ENCODE measurements around the gene AADACL2.

AADACL2 gene

DNA sequence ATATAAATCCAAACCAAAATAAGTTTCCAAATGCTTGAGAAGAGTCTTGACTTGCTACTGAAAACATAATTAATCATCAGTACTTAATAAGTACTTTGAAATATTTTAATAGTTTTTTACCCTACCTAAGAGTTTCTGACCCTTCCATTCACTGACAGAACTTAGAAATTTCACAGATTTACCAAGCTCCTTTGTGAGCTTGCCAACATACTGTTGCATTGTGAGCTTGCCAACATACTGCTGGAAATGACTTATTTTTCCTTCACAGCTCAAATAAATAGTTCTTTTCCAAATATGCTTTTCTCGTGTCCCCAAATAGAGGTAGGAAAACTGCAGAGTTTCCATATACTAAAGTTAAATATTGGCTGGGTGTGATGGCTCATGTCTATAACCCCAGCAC is 70.5 kb downstream of the AADACL2 start:
- no peak for DNase-seq (ENCODE audit: low spot score)

GRCh38 chr3:151806838-151807237 is 73.1 kb downstream of the AADACL2 start:
- DNase-seq (ENCODE audit: low spot score) = no peak
